GM21825 (cell line): Measurements from ENCODE around the gene AFF1.

Source experiments
- ATAC-seq: cut with Tn5 transposase; IDR thresholded peaks from one replicate; pipeline ENCODE4 v1.9.1; 2021; ENCODE audit warnings: mild to moderate bottlenecking, moderate library complexity; ENCODE audit not compliant: unreplicated experiment

The AFF1 gene

GRCh38 chr4:87101543-87102199, 166.9 kb downstream of the AFF1 start:
- ATAC-seq: no peak

GRCh38 chr4:87103086-87103485, 168.3 kb downstream of the AFF1 start:
- ATAC-seq: no peak

GRCh38 chr4:87103691-87104187, 168.9 kb downstream of the AFF1 start:
- ATAC-seq: no peak

GRCh38 chr4:87105101-87105845, 170.5 kb downstream of the AFF1 start:
- no peak for ATAC-seq

- no peak for ATAC-seq
Observed at GRCh38 chr4:87108142-87108546, 173.3 kb downstream of the AFF1 start.

GRCh38 chr4:87109121-87109520, 174.3 kb downstream of the AFF1 start:
- no peak for ATAC-seq

GRCh38 chr4:87109945-87110344, 175.1 kb downstream of the AFF1 start:
- no peak for ATAC-seq

- no peak for ATAC-seq
Observed at GRCh38 chr4:87112063-87112462, 177.3 kb downstream of the AFF1 start.

- ATAC-seq: no peak
Observed at GRCh38 chr4:87114245-87115062, 179.6 kb downstream of the AFF1 start.

- ATAC-seq: no peak
Observed at GRCh38 chr4:87116231-87116630, 181.4 kb downstream of the AFF1 start.

GRCh38 chr4:87117051-87117731, 182.4 kb downstream of the AFF1 start:
- no peak for ATAC-seq

- no peak for ATAC-seq
Observed at GRCh38 chr4:87117732-87118075, 182.9 kb downstream of the AFF1 start.

GRCh38 chr4:87118421-87118820, 183.6 kb downstream of the AFF1 start:
- no peak for ATAC-seq

- ATAC-seq: no peak
Observed at GRCh38 chr4:87118826-87119225, 184.0 kb downstream of the AFF1 start.

GRCh38 chr4:87120010-87120409, 185.2 kb downstream of the AFF1 start:
- ATAC-seq: no peak

GRCh38 chr4:87120411-87121162, 185.8 kb downstream of the AFF1 start:
- no peak for ATAC-seq

- no peak for ATAC-seq
Observed at GRCh38 chr4:87121341-87122065, 186.7 kb downstream of the AFF1 start.

GRCh38 chr4:87122252-87122651, 187.4 kb downstream of the AFF1 start:
- no peak for ATAC-seq

GRCh38 chr4:87126056-87126455, 191.2 kb downstream of the AFF1 start:
- ATAC-seq: no peak
